GM12878 (cell line): ENCODE results near the gene PIEZO2.

Source experiments
- CTCF ChIP-seq, 3 experiments: IDR thresholded peaks in 2 of 3; conservative IDR thresholded peaks in 1 of 3; 2 replicates each; pipeline ENCODE4 v1.5.1; 2011; ENCODE audit warnings: low read depth in 3 of 3, low read length in 3 of 3, mild to moderate bottlenecking in 3 of 3, control low read depth in 2 of 3, moderate library complexity in 2 of 3, inconsistent platforms in 1 of 3, mixed read lengths in 1 of 3; ENCODE audit not compliant: control insufficient read depth in 2 of 3, insufficient read depth in 1 of 3; ENCODE audit errors: extremely low read depth in 1 of 3
- EZH2 ChIP-seq: IDR thresholded peaks from 2 replicates; pipeline ENCODE4 v1.6.1; 2012; ENCODE audit warnings: low read depth, mild to moderate bottlenecking, control low read depth, inconsistent platforms, low read length, borderline replicate concordance; ENCODE audit not compliant: control insufficient read depth
- FOS ChIP-seq: IDR thresholded peaks from 3 replicates; pipeline ENCODE4 v1.6.1; 2011; ENCODE audit warnings: borderline replicate concordance; ENCODE audit not compliant: insufficient read length; ENCODE audit errors: extremely low read depth
- JUND ChIP-seq: IDR thresholded peaks from 2 replicates; pipeline ENCODE4 v1.6.1; 2012; ENCODE audit warnings: low read depth, mild to moderate bottlenecking, low read length, improper control_type of control experiment, moderate library complexity
- PBX3 ChIP-seq: IDR thresholded peaks from 2 replicates; pipeline ENCODE4 v1.6.1; 2011; ENCODE audit warnings: mild to moderate bottlenecking, low read depth, low read length, moderate library complexity; ENCODE audit not compliant: insufficient replicate concordance
- SUPT20H ChIP-seq: IDR thresholded peaks from 2 replicates; pipeline ENCODE4 v1.6.1; 2011; ENCODE audit warnings: low read depth, mild to moderate bottlenecking, low read length, moderate library complexity, borderline replicate concordance; ENCODE audit not compliant: control insufficient read depth
- ZBTB33 ChIP-seq: fragments of 450-650 bp; IDR thresholded peaks from 2 replicates; pipeline ENCODE4 v1.6.1; 2017; ENCODE audit warnings: mild to moderate bottlenecking

DNA sequence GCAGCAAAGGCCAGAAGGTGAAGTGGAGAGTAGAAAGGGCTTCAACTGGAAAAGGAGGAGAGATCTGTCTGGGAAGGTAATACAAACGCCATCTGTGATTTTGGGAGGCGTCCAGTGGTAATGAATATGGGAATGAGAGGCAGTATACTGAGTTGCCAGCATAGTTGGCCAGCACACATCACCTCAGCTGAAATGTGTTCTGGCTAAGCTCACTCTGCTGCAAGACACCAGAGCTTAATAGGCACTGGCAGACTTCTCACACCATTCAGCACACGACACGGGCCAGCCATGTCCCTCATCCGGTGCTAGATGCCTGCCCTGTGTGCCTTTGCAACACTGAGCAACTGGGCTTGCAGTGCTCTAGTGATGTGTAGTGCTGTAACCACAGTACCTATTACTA lies 277.1 kb downstream of the PIEZO2 start:
- TF ChIP-seq PBX3 (no peak), ZBTB33 (no peak), JUND (no peak), SUPT20H (no peak), CTCF (IDR thresholded peaks at IDR 0.05 in 2 of 3, conservative IDR thresholded peaks at IDR 0.05 in 1 of 3; ENCODE audit: control insufficient read depth in 2 of 3, extremely low read depth in 1 of 3, insufficient read depth in 1 of 3, low read depth in 3 of 3, low read length in 3 of 3) (no peak), EZH2 (no peak), FOS (no peak)
